Endothelial cell (in vitro differentiated cells): Measurements from ENCODE around the gene MALAT1. TPM values are rescaled to one million over a fixed set of nuclear protein-coding genes. Genes with fewer than 3 reads are reported as not detected.

Experiments used
- DNase-seq: peaks from one replicate; pipeline ENCODE4 v3.0.0; 2021; ENCODE audit warnings: low spot score
- H3K27ac Mint-ChIP-seq: one replicate; pipeline ENCODE4 v1.8.0; 2021; ENCODE audit warnings: mixed read lengths, inconsistent platforms; ENCODE audit not compliant: unreplicated experiment
- H3K27me3 Mint-ChIP-seq: one replicate; pipeline ENCODE4 v1.8.0; 2021; ENCODE audit warnings: mild to moderate bottlenecking, moderate library complexity, mixed read lengths, inconsistent platforms; ENCODE audit not compliant: unreplicated experiment
- H3K36me3 Mint-ChIP-seq: one replicate; pipeline ENCODE4 v1.8.0; 2021; ENCODE audit warnings: mild to moderate bottlenecking, low read depth, mixed read lengths, inconsistent platforms; ENCODE audit not compliant: unreplicated experiment
- H3K4me1 Mint-ChIP-seq: one replicate; pipeline ENCODE4 v1.8.0; 2021; ENCODE audit warnings: mild to moderate bottlenecking, mixed read lengths, inconsistent platforms; ENCODE audit not compliant: unreplicated experiment
- H3K4me3 Mint-ChIP-seq: one replicate; pipeline ENCODE4 v1.8.0; 2021; ENCODE audit warnings: mild to moderate bottlenecking, mixed read lengths, inconsistent platforms; ENCODE audit not compliant: unreplicated experiment
- H3K9me3 Mint-ChIP-seq: one replicate; pipeline ENCODE4 v1.8.0; 2021; ENCODE audit warnings: mixed read lengths, inconsistent platforms; ENCODE audit not compliant: unreplicated experiment
- total RNA-seq: library from RNA; stranded (reverse); fragmentation: NEBNext Ultra II Directional; extraction: Animal tissue kit (Norgen Biotek cat#: 25700); gene quantifications from one replicate; pipeline ENCODE4 v1.2.1, GENCODE V29; 2021; ENCODE audit not compliant: unreplicated experiment
- TF ChIP-seq, protein P1 (sequence below): fragments of 200-600 bp; sonication (generic); IDR thresholded peaks from one replicate; pipeline ENCODE4 v1.5.0; 2021; ENCODE audit warnings: antibody characterized with exemption; ENCODE audit not compliant: unreplicated experiment

Gene MALAT1
- total RNA-seq, 1 donor from 2014 or later = 4,747 TPM

GRCh38 chr11:65538915-65539743 is 40.3 kb downstream of the MALAT1 start:
- H3K36me3 Mint-ChIP-seq = peaks cover 20% of the 10 kb centered on the region
- H3K4me1 Mint-ChIP-seq = peaks cover 2% of the 10 kb centered on the region
- peaks cover 22% of the 10 kb centered on the region for H3K27me3 Mint-ChIP-seq
- peak overlapping the region; percentile 62 for H3K4me3 Mint-ChIP-seq
- TF ChIP-seq, protein P1, sequence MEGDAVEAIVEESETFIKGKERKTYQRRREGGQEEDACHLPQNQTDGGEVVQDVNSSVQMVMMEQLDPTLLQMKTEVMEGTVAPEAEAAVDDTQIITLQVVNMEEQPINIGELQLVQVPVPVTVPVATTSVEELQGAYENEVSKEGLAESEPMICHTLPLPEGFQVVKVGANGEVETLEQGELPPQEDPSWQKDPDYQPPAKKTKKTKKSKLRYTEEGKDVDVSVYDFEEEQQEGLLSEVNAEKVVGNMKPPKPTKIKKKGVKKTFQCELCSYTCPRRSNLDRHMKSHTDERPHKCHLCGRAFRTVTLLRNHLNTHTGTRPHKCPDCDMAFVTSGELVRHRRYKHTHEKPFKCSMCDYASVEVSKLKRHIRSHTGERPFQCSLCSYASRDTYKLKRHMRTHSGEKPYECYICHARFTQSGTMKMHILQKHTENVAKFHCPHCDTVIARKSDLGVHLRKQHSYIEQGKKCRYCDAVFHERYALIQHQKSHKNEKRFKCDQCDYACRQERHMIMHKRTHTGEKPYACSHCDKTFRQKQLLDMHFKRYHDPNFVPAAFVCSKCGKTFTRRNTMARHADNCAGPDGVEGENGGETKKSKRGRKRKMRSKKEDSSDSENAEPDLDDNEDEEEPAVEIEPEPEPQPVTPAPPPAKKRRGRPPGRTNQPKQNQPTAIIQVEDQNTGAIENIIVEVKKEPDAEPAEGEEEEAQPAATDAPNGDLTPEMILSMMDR = no peak
- peak; percentile 53 for DNase-seq
- no peaks in the 10 kb centered on the region for H3K9me3 Mint-ChIP-seq
- no peak overlapping the region for H3K27ac Mint-ChIP-seq

DNA sequence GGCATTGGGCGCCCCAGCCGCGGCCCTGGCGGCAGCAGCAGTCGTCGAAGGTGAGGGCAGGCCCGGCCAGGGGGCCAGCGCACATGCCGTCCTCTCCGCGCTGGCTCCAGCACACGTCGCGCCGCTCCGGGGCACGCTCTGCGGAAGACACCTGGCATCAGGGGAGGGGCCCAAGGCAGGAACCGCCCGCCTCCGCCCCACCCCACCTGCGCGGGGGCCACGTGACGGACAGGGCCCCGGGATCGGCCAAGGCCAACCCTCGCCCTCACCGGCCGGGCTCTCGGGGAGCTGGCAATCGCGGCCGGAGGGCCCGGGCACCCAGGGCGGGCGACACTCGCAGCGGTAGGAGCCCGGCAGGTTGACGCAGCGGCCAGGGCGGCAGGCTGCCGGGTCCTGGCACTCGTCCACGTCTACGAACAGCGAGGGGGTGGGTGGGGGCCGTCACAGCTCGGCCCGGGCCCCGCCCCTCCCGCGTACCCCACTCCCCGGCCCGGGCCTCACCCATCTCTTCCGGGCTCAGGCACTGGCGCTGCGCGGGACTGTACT is 41.0 kb downstream of the MALAT1 start:
- Mint-ChIP-seq H3K27ac (no peak overlapping the region), H3K27me3 (peaks cover 25% of the 10 kb centered on the region), H3K9me3 (no peaks in the 10 kb centered on the region), H3K36me3 (peaks cover 18% of the 10 kb centered on the region), H3K4me1 (peaks cover 2% of the 10 kb centered on the region), H3K4me3 (no peak overlapping the region)
- TF ChIP-seq, protein P1 = peak; percentile 12
- no peak for DNase-seq

- Mint-ChIP-seq H3K4me1 (peaks cover 2% of the 10 kb centered on the region), H3K4me3 (peak overlapping the region; percentile 83), H3K36me3 (peaks cover 17% of the 10 kb centered on the region), H3K27ac (no peak overlapping the region), H3K27me3 (peaks cover 29% of the 10 kb centered on the region), H3K9me3 (no peaks in the 10 kb centered on the region)
- TF ChIP-seq, protein P1 = peak; percentile 88
- peak; percentile 88 for DNase-seq
Measured at GRCh38 chr11:65540290-65541092, 41.6 kb downstream of the MALAT1 start.

DNA sequence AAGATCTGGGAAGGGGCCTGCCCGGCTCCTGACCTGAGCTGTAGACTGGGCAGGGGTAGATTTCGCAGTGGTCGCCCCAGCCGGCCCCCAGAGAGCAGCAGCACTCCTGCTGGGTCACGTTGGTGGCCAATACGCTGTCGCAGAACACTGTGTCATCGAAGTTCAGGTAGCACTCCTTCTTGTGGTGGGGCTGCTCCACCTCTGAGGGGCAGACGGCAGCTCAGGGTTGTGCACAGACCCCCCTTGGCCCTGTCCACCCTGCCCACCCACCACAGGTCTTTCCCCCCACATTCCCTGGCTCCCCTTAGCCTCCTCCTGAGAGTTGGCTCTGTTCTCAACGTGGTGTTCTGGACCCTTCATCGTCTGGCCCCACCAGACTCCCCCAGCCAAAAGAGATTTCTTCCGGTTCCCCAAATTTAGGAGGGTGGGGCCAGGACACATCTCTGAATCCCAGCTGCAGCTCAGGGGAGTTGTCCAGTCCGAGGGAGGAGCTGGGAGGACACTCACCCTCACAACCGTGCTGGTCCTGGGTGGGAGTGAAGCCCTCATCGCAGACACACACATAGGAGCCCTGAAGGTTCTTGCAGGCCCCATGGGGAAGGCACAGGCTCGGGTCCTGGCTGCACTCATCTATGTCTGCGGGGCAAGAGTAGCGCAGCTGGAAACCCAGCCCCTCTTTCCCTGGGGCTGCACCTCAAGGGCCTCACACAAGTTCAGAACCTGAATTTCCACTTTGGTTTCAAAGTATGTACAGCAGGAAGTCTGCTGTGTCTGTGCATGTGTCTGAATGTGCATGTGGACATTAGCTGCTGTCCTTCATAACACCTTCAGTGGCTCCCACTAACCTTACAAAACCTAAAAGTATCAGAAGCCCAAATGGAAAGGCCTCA is 42.5 kb downstream of the MALAT1 start:
- Mint-ChIP-seq H3K27me3 (peaks cover 33% of the 10 kb centered on the region), H3K27ac (peak overlapping the region; percentile 30), H3K9me3 (no peaks in the 10 kb centered on the region), H3K4me1 (peaks cover 8% of the 10 kb centered on the region), H3K36me3 (peaks cover 13% of the 10 kb centered on the region), H3K4me3 (peak overlapping the region; percentile 83)
- DNase-seq = no peak
- TF ChIP-seq, protein P1 = peak; percentile 33
